SIG-M5 treated with dmso at 0.1 percent for 504 hours (cell line): ENCODE results near the gene ZNF214.
"Not testable (repeated sequence)": the region's sequence is repeated elsewhere in the genome, so short reads cannot be mapped to it uniquely, and the experiment has no call there.

Source experiments
- DNase-seq: peaks from one replicate; lab custom pipeline; 2025; ENCODE audit not compliant: unreplicated experiment; lab: John Stamatoyannopoulos, UW

ZNF214 gene

GRCh38 chr11:6991227-6991626 lies 28.9 kb downstream of the ZNF214 start:
- no peak for DNase-seq

GRCh38 chr11:6988506-6988905 lies 31.6 kb downstream of the ZNF214 start:
- DNase-seq = no peak

GRCh38 chr11:6986487-6986886 lies 33.7 kb downstream of the ZNF214 start:
- DNase-seq = no peak

- no peak for DNase-seq
Observed at GRCh38 chr11:6979365-6979764, 40.8 kb downstream of the ZNF214 start.

GRCh38 chr11:6969854-6970253 lies 50.3 kb downstream of the ZNF214 start:
- not testable (repeated sequence) for DNase-seq

DNA sequence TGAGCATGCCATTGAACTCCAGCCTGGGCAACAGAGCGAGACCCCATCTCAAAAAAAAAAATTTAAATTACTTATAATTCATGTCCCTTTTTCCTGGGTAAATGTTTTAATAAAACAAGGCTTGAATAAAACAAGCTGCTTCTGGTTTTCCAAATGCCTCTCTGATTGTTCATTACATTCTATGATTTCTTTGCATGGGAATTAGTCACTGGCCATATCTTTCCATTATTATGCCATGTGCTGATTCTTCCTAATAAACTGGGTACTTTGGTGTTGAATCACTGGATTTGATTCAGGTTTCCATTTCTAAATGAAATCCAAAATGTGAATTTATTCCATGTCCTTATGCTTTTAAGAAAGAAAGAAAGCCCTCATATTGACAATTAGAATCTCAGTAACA lies 51.3 kb downstream of the ZNF214 start:
- DNase-seq = no peak

DNA sequence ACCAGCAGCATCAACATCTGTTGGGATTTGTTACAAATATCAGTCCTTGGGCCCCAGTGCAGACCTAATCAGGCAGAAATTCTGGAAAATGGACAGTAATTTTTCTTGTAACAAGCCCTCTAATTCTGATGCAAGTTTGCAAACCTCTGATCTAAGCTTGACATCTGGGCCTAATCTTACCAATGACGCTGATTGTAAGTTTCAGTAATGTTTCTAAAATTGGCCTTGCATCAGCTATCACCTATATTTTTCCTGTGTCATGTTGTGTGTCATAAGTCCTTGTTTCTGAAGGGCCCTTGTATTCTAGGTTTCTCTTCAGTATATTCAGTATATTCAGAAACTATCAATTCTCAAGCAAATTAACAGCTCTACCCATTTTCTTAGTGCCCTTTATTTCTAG lies 57.5 kb downstream of the ZNF214 start:
- no peak for DNase-seq

DNA sequence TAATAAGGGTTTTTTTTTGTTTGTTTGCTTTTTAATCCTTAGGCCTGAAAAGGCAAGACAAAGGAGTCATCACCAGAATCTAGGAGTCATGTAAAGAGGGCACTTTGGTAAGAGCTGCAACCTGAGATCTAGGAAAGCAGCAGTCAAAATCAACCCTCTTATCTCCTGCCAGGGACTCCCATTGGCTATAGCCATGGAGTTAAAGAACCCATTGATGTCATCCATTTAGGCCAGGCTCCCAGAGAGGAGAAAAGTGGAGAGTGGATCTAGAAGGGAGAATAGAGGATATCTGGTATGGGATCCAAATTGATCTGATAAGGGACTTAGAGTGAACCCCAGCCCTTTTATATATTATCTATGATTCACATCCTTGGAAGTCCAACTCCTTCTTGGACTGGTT lies 58.0 kb downstream of the ZNF214 start:
- DNase-seq = no peak

GRCh38 chr11:6954248-6954647 lies 65.9 kb downstream of the ZNF214 start:
- DNase-seq = not testable (repeated sequence)
